Bronchial epithelial cell (primary cell): Measurements from ENCODE around the gene OAT. TPM values are rescaled to one million over a fixed set of nuclear protein-coding genes. Genes with fewer than 3 reads are reported as not detected.

Source experiments
- DNase-seq: peaks from one replicate; pipeline ENCODE4 v3.0.0-alpha.2; 2010; ENCODE audit warnings: low read depth
- FAIRE-seq: peaks from 2 replicates; lab custom pipeline; 2011; peaks lifted over from hg19 to GRCh38; lab: Jason Lieb, UNC
- H3K27me3 ChIP-seq: 2 replicates; pipeline ENCODE4 v1.5.1; 2011; ENCODE audit warnings: low read length; ENCODE audit not compliant: control insufficient read depth, insufficient read depth
- H3K36me3 ChIP-seq: 2 replicates; pipeline ENCODE4 v1.5.1; 2011; ENCODE audit warnings: low read length; ENCODE audit not compliant: control insufficient read depth, insufficient read depth
- H3K4me3 ChIP-seq: 2 replicates; pipeline ENCODE4 v1.5.1; 2011; ENCODE audit warnings: mild to moderate bottlenecking, low read depth, low read length, control low read depth
- CTCF ChIP-seq: IDR thresholded peaks from 2 replicates; pipeline ENCODE4 v1.5.1; 2011; ENCODE audit warnings: mild to moderate bottlenecking, moderate library complexity, low read length, control low read depth, inconsistent platforms; ENCODE audit not compliant: insufficient read depth, severe bottlenecking
- total RNA-seq: library from RNA; depleted of rRNA; stranded (reverse); fragments of >200 nt; gene quantifications from 2 replicates; pipeline ENCODE4 v1.2.1, GENCODE V29; 2014

Gene OAT
- total RNA-seq, 1 donor from 2014 or later, result 130 TPM

- peak overlapping the region; percentile 74 for H3K4me3 ChIP-seq
- FAIRE-seq, result no peak
- no peaks in the 10 kb centered on the region for H3K36me3 ChIP-seq
- TF ChIP-seq CTCF, result no peak
- no peaks in the 10 kb centered on the region for H3K27me3 ChIP-seq
- no peak for DNase-seq
Observed at GRCh38 chr10:124462348-124462695, 43.6 kb upstream of the OAT start.

GRCh38 chr10:124461642-124462347, 43.1 kb upstream of the OAT start, which contains the start of gene LHPP:
Gene LHPP (plus strand): TSS chr10:124461823. CDS start chr10:124461863, 40 bp downstream.
- DNase-seq (peak; percentile 61), FAIRE-seq (no peak)
- Histone ChIP-seq H3K27me3 (no peaks in the 10 kb centered on the region), H3K36me3 (no peaks in the 10 kb centered on the region), H3K4me3 (peak within 1 kb of the TSS; percentile 74)
- peak; percentile 18 for TF ChIP-seq CTCF

GRCh38 chr10:124460144-124460543, 41.4 kb upstream of the OAT start:
- DNase-seq, result no peak
- H3K4me3 ChIP-seq, result no peak overlapping the region
- no peak for TF ChIP-seq CTCF
- H3K36me3 ChIP-seq, result no peaks in the 10 kb centered on the region
- H3K27me3 ChIP-seq, result no peaks in the 10 kb centered on the region
- peak; percentile 47 for FAIRE-seq

GRCh38 chr10:124459395-124459794, 40.7 kb upstream of the OAT start:
- DNase-seq (no peak), FAIRE-seq (no peak)
- H3K36me3 ChIP-seq, result no peaks in the 10 kb centered on the region
- no peak overlapping the region for H3K4me3 ChIP-seq
- TF ChIP-seq CTCF, result no peak
- no peaks in the 10 kb centered on the region for H3K27me3 ChIP-seq

GRCh38 chr10:124458889-124459288, 40.2 kb upstream of the OAT start:
- no peak for FAIRE-seq
- no peak for DNase-seq
- Histone ChIP-seq H3K4me3 (no peak overlapping the region), H3K27me3 (no peaks in the 10 kb centered on the region), H3K36me3 (no peaks in the 10 kb centered on the region)
- TF ChIP-seq CTCF, result no peak

- FAIRE-seq (no peak), DNase-seq (no peak)
- no peak overlapping the region for H3K4me3 ChIP-seq
- no peak for TF ChIP-seq CTCF
- H3K27me3 ChIP-seq, result no peaks in the 10 kb centered on the region
- H3K36me3 ChIP-seq, result no peaks in the 10 kb centered on the region
Observed at GRCh38 chr10:124458473-124458872, 39.8 kb upstream of the OAT start.
